K562 (cell line): ENCODE measurements around the gene DUOX2. TPM values are rescaled to one million over a fixed set of nuclear protein-coding genes. Genes with fewer than 3 reads are reported as not detected.

ENCODE experiments used
- DMBX1 ChIP-seq: fragments of 250-450 bp; sonication (Bioruptor Pico); IDR thresholded peaks from 2 replicates; pipeline ENCODE4 v1.8.0; 2022; ENCODE audit warnings: inconsistent platforms, mild to moderate bottlenecking, moderate library complexity, borderline replicate concordance
- KDM1A ChIP-seq, 2 experiments: fragments of 450-650 bp; IDR thresholded peaks; 2 replicates each; pipeline ENCODE4 v1.6.1; 2016; ENCODE audit warnings: mild to moderate bottlenecking in 2 of 2
- KLF10 ChIP-seq: fragments of 250-450 bp; sonication (Bioruptor Pico); IDR thresholded peaks from 2 replicates; pipeline ENCODE4 v1.6.1; 2021; ENCODE audit warnings: matching md5 sums
- NONO ChIP-seq, 2 experiments: fragments of 200-400 bp in 1 of 2; fragments of 450-650 bp in 1 of 2; formaldehyde crosslinking in 1 of 2; IDR thresholded peaks; 2 replicates each; pipeline ENCODE4 v1.6.1; 2017; ENCODE audit warnings: low read depth in 2 of 2, mild to moderate bottlenecking in 2 of 2, moderate library complexity in 2 of 2, low read length in 1 of 2
- POLR2G ChIP-seq: fragments of 200-400 bp; formaldehyde crosslinking; IDR thresholded peaks from 2 replicates; pipeline ENCODE4 v1.6.1; 2017; ENCODE audit warnings: low read depth, mild to moderate bottlenecking, antibody characterized with exemption, low read length, moderate library complexity
- SMAD4 ChIP-seq: fragments of 250-450 bp; sonication (Bioruptor Pico); conservative IDR thresholded peaks from 2 replicates; pipeline ENCODE4 v1.8.0; 2021; ENCODE audit warnings: inconsistent platforms, mild to moderate bottlenecking, moderate library complexity
- ZNF384 ChIP-seq: IDR thresholded peaks from 2 replicates; pipeline ENCODE4 v1.6.1; 2012; ENCODE audit warnings: low read depth, low read length, improper control_type of control experiment
- ZNF41 ChIP-seq: fragments of 250-450 bp; sonication (Bioruptor Pico); conservative IDR thresholded peaks from 2 replicates; pipeline ENCODE4 v1.4.0; 2020; ENCODE audit warnings: mild to moderate bottlenecking
- ZNF695 ChIP-seq: fragments of 450-650 bp; formaldehyde crosslinking; IDR thresholded peaks from 2 replicates; pipeline ENCODE4 v1.4.0; 2020; ENCODE audit warnings: mild to moderate bottlenecking, moderate library complexity
- polyA plus RNA-seq, 8 experiments: library from polyadenylated mRNA; depleted of rRNA in 4 of 8; stranded (reverse) in 5 of 8; unstranded in 3 of 8; fragments of >200 nt; fragmentation: Nextera tagmentation in 2 of 8; fragmentation: Illumina TruSeq in 1 of 8; extraction: Ambion mirVana in 2 of 8; extraction: Trizol in 1 of 8; gene quantifications; 2 replicates each; pipeline versions ENCODE4 v1.2.1 to v1.2.3, GENCODE V29; 2011 to 2014; ENCODE audit warnings: inconsistent platforms in 1 of 8, missing spikeins in 1 of 8
- total RNA-seq, 7 experiments: library from RNA; depleted of rRNA in 6 of 7; stranded (reverse); fragments of >200 nt in 6 of 7; fragmentation: Illumina TruSeq in 2 of 7; extraction: Trizol in 2 of 7; gene quantifications; 2 replicates each; pipeline versions ENCODE4 v1.2.1 to v1.2.3, GENCODE V29; 2011 to 2021; ENCODE audit warnings: low replicate concordance in 1 of 7
- TF ChIP-seq, protein P1 (sequence below): fragments of 250-450 bp; sonication (Bioruptor Pico); IDR thresholded peaks from 2 replicates; pipeline ENCODE4 v1.4.0; 2020; ENCODE audit warnings: borderline replicate concordance
- TF ChIP-seq, protein P2 (sequence below): fragments of 450-650 bp; IDR thresholded peaks from 2 replicates; pipeline ENCODE4 v1.6.1; 2016; ENCODE audit warnings: antibody characterized with exemption

Gene DUOX2
- total and polyA plus RNA-seq, 9 of the 15 experiments (the other 6 are each of a cell fraction or from before 2014, with no cell fraction given): 0.01 to 0.03 (median 0.02) TPM; not detected in 6

DNA sequence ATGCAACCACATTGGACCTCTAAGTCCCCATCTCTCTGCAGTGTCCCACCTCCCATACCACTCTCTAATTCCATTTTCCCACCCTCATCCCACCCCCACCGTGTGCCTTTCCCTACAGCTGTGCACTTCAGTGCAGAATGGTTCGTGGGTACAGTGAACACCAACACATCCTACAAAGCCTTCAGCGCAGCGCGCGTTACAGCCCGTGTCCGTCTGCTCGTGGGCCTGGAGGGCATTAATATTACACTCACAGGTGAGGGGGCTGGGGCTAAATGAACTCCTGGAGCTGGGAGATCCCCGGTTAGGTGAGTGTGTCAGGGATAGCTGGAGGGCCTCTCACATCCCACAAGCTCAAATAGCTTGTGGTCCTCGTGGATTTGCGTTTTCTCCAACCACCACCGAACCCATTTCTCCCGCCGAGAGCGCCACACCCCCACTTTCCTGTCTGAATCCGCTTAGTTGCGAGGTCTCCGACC lies 2.1 kb upstream of the DUOX2 start (continued):
- TF ChIP-seq, protein P1, sequence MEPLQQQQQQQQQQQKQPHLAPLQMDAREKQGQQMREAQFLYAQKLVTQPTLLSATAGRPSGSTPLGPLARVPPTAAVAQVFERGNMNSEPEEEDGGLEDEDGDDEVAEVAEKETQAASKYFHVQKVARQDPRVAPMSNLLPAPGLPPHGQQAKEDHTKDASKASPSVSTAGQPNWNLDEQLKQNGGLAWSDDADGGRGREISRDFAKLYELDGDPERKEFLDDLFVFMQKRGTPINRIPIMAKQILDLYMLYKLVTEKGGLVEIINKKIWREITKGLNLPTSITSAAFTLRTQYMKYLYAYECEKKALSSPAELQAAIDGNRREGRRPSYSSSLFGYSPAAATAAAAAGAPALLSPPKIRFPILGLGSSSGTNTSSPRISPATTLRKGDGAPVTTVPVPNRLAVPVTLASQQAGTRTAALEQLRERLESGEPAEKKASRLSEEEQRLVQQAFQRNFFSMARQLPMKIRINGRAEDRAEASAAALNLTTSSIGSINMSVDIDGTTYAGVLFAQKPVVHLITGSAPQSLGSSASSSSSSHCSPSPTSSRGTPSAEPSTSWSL: no peak
- no peak for TF ChIP-seq POLR2G
- no peak for TF ChIP-seq ZNF695 (CRISPR knock-in tag)
- TF ChIP-seq, protein P2, sequence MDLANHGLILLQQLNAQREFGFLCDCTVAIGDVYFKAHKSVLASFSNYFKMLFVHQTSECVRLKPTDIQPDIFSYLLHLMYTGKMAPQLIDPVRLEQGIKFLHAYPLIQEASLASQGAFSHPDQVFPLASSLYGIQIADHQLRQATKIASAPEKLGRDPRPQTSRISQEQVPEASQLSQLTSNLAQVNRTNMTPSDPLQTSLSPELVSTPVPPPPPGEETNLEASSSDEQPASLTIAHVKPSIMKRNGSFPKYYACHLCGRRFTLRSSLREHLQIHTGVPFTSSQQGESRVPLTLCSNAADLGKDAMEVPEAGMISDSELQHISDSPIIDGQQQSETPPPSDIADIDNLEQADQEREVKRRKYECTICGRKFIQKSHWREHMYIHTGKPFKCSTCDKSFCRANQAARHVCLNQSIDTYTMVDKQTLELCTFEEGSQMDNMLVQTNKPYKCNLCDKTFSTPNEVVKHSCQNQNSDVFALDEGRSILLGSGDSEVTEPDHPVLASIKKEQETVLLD: no peak
- no peak for TF ChIP-seq SMAD4 (CRISPR knock-in tag)
- no peak for TF ChIP-seq KDM1A (IDR thresholded peaks at IDR 0.05)
- TF ChIP-seq DMBX1 (CRISPR knock-in tag): no peak
- TF ChIP-seq KLF10 (CRISPR knock-in tag): no peak
- no peak for TF ChIP-seq ZNF41
- TF ChIP-seq ZNF384: no peak
- no peak for TF ChIP-seq NONO (IDR thresholded peaks at IDR 0.05; ENCODE audit: low read depth in 2 of 2, low read length in 1 of 2)
